ENCODE data around the gene NR2C2. TPM values are rescaled to one million over a fixed set of nuclear protein-coding genes. Genes with fewer than 3 reads are reported as not detected.
A peak's percentile ranks its signal among the peaks of the same experiment; 100 is the strongest.

Gene NR2C2
- total RNA-seq, 1 donor, result 34.0 TPM

DNA sequence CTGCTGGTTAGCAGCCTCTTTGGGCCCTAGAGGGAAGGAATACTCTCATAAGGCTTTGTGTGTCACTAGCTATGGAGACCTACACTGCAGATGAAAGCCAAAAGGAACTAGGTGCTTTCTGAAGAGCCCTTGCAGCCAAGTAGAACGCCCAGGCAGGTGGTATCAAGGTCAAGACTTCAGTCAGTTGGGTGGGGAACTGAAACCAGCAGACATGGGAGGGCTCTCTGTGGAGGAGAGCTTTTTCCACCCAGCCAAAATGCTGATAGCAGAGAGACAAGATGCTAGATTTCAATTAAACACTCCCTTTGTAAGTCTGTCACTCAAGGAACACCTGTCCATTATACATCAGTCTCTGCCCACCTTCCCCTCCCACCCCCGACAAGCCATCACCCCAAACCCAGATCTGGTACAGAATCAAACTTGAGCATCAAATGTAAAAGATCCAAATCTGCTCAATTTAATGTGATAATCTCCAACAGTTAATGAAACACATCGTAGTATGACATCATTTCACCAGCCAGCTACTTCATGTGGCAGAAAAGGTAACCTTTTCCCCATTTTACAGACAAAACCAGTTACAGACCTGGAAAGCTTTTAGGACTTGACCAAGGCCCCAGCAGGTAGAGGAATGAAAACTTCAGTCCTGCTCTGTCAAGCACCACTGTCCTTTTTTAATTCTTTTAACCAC, 103.2 kb downstream of the NR2C2 start:
- Histone ChIP-seq H3K27me3 (ENCODE audit: insufficient read depth, low read length) (no peaks in the 10 kb centered on the region), H3K4me2 (ENCODE audit: insufficient read depth, low read length) (no peak overlapping the region), H3K79me2 (ENCODE audit: insufficient read depth, low read length) (peaks cover 52% of the 10 kb centered on the region), H4K20me1 (ENCODE audit: insufficient read depth, low read length) (peaks cover 5% of the 10 kb centered on the region), H3K4me1 (ENCODE audit: insufficient read depth, low read length) (no peaks in the 10 kb centered on the region), H3K9me3 (ENCODE audit: low read depth, low read length) (no peaks in the 10 kb centered on the region), H3K36me3 (ENCODE audit: insufficient read depth, low read length) (peaks cover 66% of the 10 kb centered on the region), H2AFZ (ENCODE audit: low read length) (no peak overlapping the region), H3K4me3 (ENCODE audit: insufficient read depth, low read length) (no peak overlapping the region), H3K27ac (ENCODE audit: low read depth, low read length) (no peak overlapping the region)
- DNase-seq (ENCODE audit: insufficient read length, low spot score, missing footprints), result no peak
- TF ChIP-seq, protein P1, sequence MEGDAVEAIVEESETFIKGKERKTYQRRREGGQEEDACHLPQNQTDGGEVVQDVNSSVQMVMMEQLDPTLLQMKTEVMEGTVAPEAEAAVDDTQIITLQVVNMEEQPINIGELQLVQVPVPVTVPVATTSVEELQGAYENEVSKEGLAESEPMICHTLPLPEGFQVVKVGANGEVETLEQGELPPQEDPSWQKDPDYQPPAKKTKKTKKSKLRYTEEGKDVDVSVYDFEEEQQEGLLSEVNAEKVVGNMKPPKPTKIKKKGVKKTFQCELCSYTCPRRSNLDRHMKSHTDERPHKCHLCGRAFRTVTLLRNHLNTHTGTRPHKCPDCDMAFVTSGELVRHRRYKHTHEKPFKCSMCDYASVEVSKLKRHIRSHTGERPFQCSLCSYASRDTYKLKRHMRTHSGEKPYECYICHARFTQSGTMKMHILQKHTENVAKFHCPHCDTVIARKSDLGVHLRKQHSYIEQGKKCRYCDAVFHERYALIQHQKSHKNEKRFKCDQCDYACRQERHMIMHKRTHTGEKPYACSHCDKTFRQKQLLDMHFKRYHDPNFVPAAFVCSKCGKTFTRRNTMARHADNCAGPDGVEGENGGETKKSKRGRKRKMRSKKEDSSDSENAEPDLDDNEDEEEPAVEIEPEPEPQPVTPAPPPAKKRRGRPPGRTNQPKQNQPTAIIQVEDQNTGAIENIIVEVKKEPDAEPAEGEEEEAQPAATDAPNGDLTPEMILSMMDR (IDR thresholded peaks at IDR 0.05; ENCODE audit: extremely low read depth, low read depth, low read length), result no peak

DNA sequence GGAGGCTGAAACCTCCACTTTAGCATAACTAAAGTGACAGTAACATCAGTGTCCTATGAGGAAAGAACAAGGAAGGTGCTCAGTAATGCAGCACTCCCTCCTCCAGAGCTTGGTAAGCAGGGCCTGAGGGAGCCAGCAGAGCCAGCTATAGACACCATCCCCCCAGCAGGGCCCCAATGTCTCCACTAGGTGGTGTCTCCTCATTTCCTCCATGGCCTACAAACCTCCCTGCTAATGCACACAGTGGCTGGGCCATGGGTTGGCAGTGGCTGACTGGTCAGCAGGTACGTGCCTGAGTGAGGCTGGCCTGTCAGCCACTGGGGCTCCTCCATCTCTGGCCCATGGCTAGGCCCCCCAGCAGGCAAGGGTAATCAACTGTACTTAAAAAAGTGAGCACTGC, 104.1 kb downstream of the NR2C2 start:
- H3K4me1 ChIP-seq (ENCODE audit: insufficient read depth, low read length), result no peaks in the 10 kb centered on the region
- no peaks in the 10 kb centered on the region for H3K9me3 ChIP-seq (ENCODE audit: low read depth, low read length)
- peak; percentile 85 for DNase-seq (ENCODE audit: insufficient read length, low spot score, missing footprints)
- no peak overlapping the region for H3K4me3 ChIP-seq (ENCODE audit: insufficient read depth, low read length)
- H3K79me2 ChIP-seq (ENCODE audit: insufficient read depth, low read length), result peaks cover 60% of the 10 kb centered on the region
- H3K4me2 ChIP-seq (ENCODE audit: insufficient read depth, low read length), result no peak overlapping the region
- H3K27me3 ChIP-seq (ENCODE audit: insufficient read depth, low read length), result no peaks in the 10 kb centered on the region
- peaks cover 5% of the 10 kb centered on the region for H4K20me1 ChIP-seq (ENCODE audit: insufficient read depth, low read length)
- H3K27ac ChIP-seq (ENCODE audit: low read depth, low read length), result peak overlapping the region; percentile 23
- H2AFZ ChIP-seq (ENCODE audit: low read length), result no peak overlapping the region
- TF ChIP-seq, protein P1 (IDR thresholded peaks at IDR 0.05; ENCODE audit: extremely low read depth, low read depth, low read length), result peak; percentile 77
- H3K36me3 ChIP-seq (ENCODE audit: insufficient read depth, low read length), result peaks cover 62% of the 10 kb centered on the region

DNA sequence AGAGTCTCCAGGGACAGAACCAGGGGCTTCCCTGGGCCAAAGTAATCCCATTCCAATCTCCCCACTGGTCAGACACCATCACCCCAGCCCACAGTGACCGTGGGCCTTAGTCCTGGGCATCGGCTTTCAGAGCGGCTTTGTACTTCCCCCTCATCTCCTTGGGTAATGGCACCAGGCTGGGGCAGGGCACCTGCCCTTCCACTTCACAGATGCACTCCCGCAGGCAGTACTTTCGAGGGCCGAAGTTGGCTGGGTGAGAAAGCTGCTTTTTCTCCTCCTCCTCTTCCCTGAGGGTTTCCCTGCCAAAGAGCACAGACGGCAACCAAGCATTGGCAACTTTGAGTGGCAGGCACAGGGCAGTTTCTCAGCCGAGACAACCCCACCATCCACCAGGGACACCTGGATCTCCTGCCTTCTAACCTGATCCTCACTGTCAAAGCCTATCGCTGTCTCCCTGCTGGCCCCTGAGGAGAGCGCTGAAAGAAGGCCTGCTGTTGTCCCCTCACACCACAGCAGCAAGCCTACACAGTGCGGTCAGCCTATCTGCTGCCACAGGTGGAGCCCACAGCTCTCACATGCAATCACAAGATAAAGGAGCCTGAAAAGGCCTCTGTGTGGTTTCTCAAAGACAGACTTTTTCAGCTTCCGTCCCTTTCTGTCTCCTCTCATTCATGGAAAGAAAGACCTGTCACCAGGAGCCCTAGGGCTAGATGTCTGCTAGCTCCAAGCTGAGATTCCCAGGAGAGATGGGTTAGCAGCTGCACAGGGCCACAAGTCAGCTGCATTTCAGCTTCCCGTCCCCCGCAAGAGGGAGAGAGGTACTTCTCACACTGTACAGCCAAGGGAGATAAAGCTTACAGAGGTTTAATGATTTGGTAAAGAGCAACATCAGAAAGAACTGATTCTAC, 105.2 kb downstream of the NR2C2 start:
- DNase-seq (ENCODE audit: insufficient read length, low spot score, missing footprints), result no peak

More for the DNA sequence above, 105.2 kb downstream of the NR2C2 start:
- Histone ChIP-seq H3K36me3 (ENCODE audit: insufficient read depth, low read length) (peaks cover 57% of the 10 kb centered on the region), H3K27me3 (ENCODE audit: insufficient read depth, low read length) (no peaks in the 10 kb centered on the region), H3K9me3 (ENCODE audit: low read depth, low read length) (no peaks in the 10 kb centered on the region), H3K27ac (ENCODE audit: low read depth, low read length) (no peak overlapping the region), H3K79me2 (ENCODE audit: insufficient read depth, low read length) (peaks cover 71% of the 10 kb centered on the region), H3K4me3 (ENCODE audit: insufficient read depth, low read length) (no peak overlapping the region), H3K4me2 (ENCODE audit: insufficient read depth, low read length) (no peak overlapping the region), H2AFZ (ENCODE audit: low read length) (no peak overlapping the region), H4K20me1 (ENCODE audit: insufficient read depth, low read length) (peaks cover 5% of the 10 kb centered on the region), H3K4me1 (ENCODE audit: insufficient read depth, low read length) (no peaks in the 10 kb centered on the region)
- TF ChIP-seq, protein P1 (IDR thresholded peaks at IDR 0.05; ENCODE audit: extremely low read depth, low read depth, low read length), result no peak

Measured in osteoblast (primary cell).